Spleen (tissue), 13 donors: Measurements from ENCODE around the gene TNFRSF13B. TPM values are rescaled to one million over a fixed set of nuclear protein-coding genes. Genes with fewer than 3 reads are reported as not detected.

ENCODE experiments used
- DNase-seq: peaks from one replicate; pipeline ENCODE4 v3.0.0-alpha.2; 2020
- H3K27ac ChIP-seq, 8 donors: fragments of 200-600 bp; sonication (generic) in 7 of 8; 1 replicate in 4 of 8; 2 replicates in 4 of 8; pipeline versions ENCODE4 v1.5.0 to v1.8.0; 2016 to 2021; ENCODE audit warnings: inconsistent platforms in 4 of 8, mild to moderate bottlenecking in 4 of 8, moderate library complexity in 1 of 8
- H3K27me3 ChIP-seq, 7 donors: fragments of 200-600 bp; sonication (generic) in 6 of 7; replicated peaks in 1 of 7; 1 replicate in 4 of 7; 2 replicates in 3 of 7; pipeline versions ENCODE4 v1.5.0 to v1.8.0; 2016 to 2021; ENCODE audit warnings: inconsistent platforms in 3 of 7, mild to moderate bottlenecking in 1 of 7
- H3K36me3 ChIP-seq, 6 donors: fragments of 200-600 bp; sonication (generic) in 5 of 6; 1 replicate in 4 of 6; 2 replicates in 2 of 6; pipeline versions ENCODE4 v1.5.0 to v1.8.0; 2016 to 2021; ENCODE audit warnings: inconsistent platforms in 2 of 6
- H3K4me1 ChIP-seq, 6 donors: fragments of 200-600 bp; sonication (generic) in 5 of 6; 1 replicate in 3 of 6; 2 replicates in 3 of 6; pipeline versions ENCODE4 v1.5.0 to v1.8.0; 2016 to 2021; ENCODE audit warnings: inconsistent platforms in 3 of 6
- H3K4me3 ChIP-seq, 8 donors: fragments of 200-600 bp; sonication (generic) in 7 of 8; 1 replicate in 4 of 8; 2 replicates in 4 of 8; pipeline versions ENCODE4 v1.5.0 to v1.8.0; 2016 to 2021; ENCODE audit warnings: inconsistent platforms in 4 of 8, mild to moderate bottlenecking in 4 of 8, moderate library complexity in 2 of 8
- H3K9me3 ChIP-seq, 8 donors: fragments of 200-600 bp; sonication (generic) in 7 of 8; 1 replicate in 4 of 8; 2 replicates in 4 of 8; pipeline versions ENCODE4 v1.5.0 to v1.8.0; 2016 to 2021; ENCODE audit warnings: inconsistent platforms in 4 of 8
- CTCF ChIP-seq, 11 experiments: fragments of 200-600 bp in 7 of 11; fragments of 450-650 bp in 4 of 11; sonication (generic) in 4 of 11; IDR thresholded peaks in 8 of 11; conservative IDR thresholded peaks in 3 of 11; 1 replicate in 7 of 11; 2 replicates in 4 of 11; pipeline versions ENCODE4 v1.4.0 to v1.8.0; 2016 to 2021; ENCODE audit warnings: antibody characterized with exemption in 11 of 11, inconsistent platforms in 4 of 11, mild to moderate bottlenecking in 1 of 11
- POLR2A ChIP-seq, 3 donors: fragments of 450-650 bp; IDR thresholded peaks; one replicate each; pipeline ENCODE4 v1.5.1; 2017; ENCODE audit warnings: antibody characterized with exemption in 3 of 3, mild to moderate bottlenecking in 1 of 3
- POLR2AphosphoS5 ChIP-seq, 3 donors: sonication (generic); formaldehyde crosslinking; IDR thresholded peaks; one replicate each; pipeline ENCODE4 v1.5.1; 2017; ENCODE audit warnings: antibody characterized with exemption in 3 of 3
- WGBS, 5 donors: extraction: QIAGEN DNeasy Blood & Tissue Kit in 3 of 5; methylation state at CpG; one replicate each; pipeline versions ENCODE4 v1.1.5 to v1.1.7; 2013 to 2018; 5-methylcytosine and 5-hydroxymethylcytosine counted together
- intact Hi-C: fragments of 100-400 bp; cut with DNase I; formaldehyde crosslinking; loops from one replicate; pipeline ENCODE4 v1.15.0; 2023; ENCODE audit warnings: low total_unique reads
- long read RNA-seq, 2 donors: transcript quantifications; one replicate each; lab custom pipeline, GENCODE V29; 2026
- polyA plus RNA-seq, 3 donors: library from polyadenylated mRNA; stranded (reverse); fragments of 200-250 nt; gene quantifications; one replicate each; pipeline ENCODE4 v1.2.1, GENCODE V29; 2013
- total RNA-seq, 7 donors: library from RNA; depleted of rRNA in 3 of 7; stranded (reverse); fragments of >200 nt in 3 of 7; fragmentation: NEBNext Ultra II Directional in 4 of 7; extraction: Animal tissue kit (Norgen Biotek cat#: 25700) in 4 of 7; gene quantifications; one replicate each; pipeline versions ENCODE4 v1.1.0 to v1.2.1, GENCODE V29; 2016 to 2021
- donor health status: healthy with polysubstance abuse.
- donor health status: DM: no; HTN: no; CAD: no; lungs with moderate emphysema.
- donor health status: DM: no; HTN: no; CAD: no.
- donor health status: Bipolar disorder and iron deficiency.
- donor health status: healthy.
- donor health status: DM: no; HTN: no; CAD: no.
- donor health status: DM: yes; HTN: yes; CAD: no.

The TNFRSF13B gene
- 10 to 100 TPM; 25.1 to 52.1 (median 40.4) TPM for total RNA-seq
- polyA plus RNA-seq = 100 to 1,000 TPM in 2 of 3 donors, 10 to 100 TPM in 1; 65.9 to 142 (median 119) TPM
- long read RNA-seq, donor 1, partial matches to known transcripts = 0 of 1 reads
- long read RNA-seq, donor 1, other reads (novel, unspliced or antisense) = 0 of 1 reads
- long read RNA-seq, donor 2, partial matches to known transcripts = 0 of 5 reads
- long read RNA-seq, donor 2, other reads (novel, unspliced or antisense) = 0 of 5 reads

GRCh38 chr17:16971458-16972338 lies at the start of gene TNFRSF13B:
Gene TNFRSF13B (minus strand): TSS chr17:16972118. CDS start chr17:16972075, 43 bp downstream.
- peaks cover 0 to 71% (median 20%) of the 10 kb centered on the region in 6 donors for H3K4me1 ChIP-seq
- H3K4me3 ChIP-seq = peak within 1 kb of the TSS in 7 of 8 donors; percentile 23 to 68 (median 32)
- 61 to 81% (median 75%) methylated on average over 17 of the region's 17 CpGs for WGBS, 5 donors
- peak within 1 kb of the TSS; percentile 20 to 83 (median 69) for H3K27ac ChIP-seq
- intact Hi-C loops = no loop called here
- no peaks in the 10 kb centered on the region for H3K9me3 ChIP-seq
- DNase-seq = peak; percentile 86
- H3K27me3 ChIP-seq = no peaks in the 10 kb centered on the region
- TF ChIP-seq CTCF (IDR thresholded peaks at IDR 0.05 in 8 of 11, conservative IDR thresholded peaks at IDR 0.05 in 3 of 11) (no peak), POLR2AphosphoS5 (IDR thresholded peaks at IDR 0.05) (peak; percentile 66 to 87 (median 86)), POLR2A (IDR thresholded peaks at IDR 0.05) (peak in 1 of 3 donors; percentile 62)
- H3K36me3 ChIP-seq = no peaks in the 10 kb centered on the region

- no peak overlapping the region for H3K4me3 ChIP-seq
- intact Hi-C loops = no loop called here
- no peaks in the 10 kb centered on the region for H3K27me3 ChIP-seq
- TF ChIP-seq POLR2A (IDR thresholded peaks at IDR 0.05) (no peak), POLR2AphosphoS5 (IDR thresholded peaks at IDR 0.05) (peak in 1 of 3 donors; percentile 23)
- 69 to 81% (median 79%) methylated on average over 10 to 15 of the region's 15 CpGs for WGBS, 5 donors
- H3K27ac ChIP-seq = peak overlapping the region in 7 of 8 donors; percentile 22 to 74 (median 67)
- H3K9me3 ChIP-seq = no peaks in the 10 kb centered on the region
- H3K4me1 ChIP-seq = peaks cover 0 to 33% (median 10%) of the 10 kb centered on the region in 6 donors
- H3K36me3 ChIP-seq = no peaks in the 10 kb centered on the region
- DNase-seq = peak; percentile 66
Measured at GRCh38 chr17:17021194-17021863, 49.4 kb upstream of the TNFRSF13B start.

- H3K27ac ChIP-seq = peak overlapping the region in 7 of 8 donors; percentile 36 to 74 (median 67)
- no peaks in the 10 kb centered on the region for H3K9me3 ChIP-seq
- no peaks in the 10 kb centered on the region for H3K36me3 ChIP-seq
- WGBS, 5 donors = 90 to 97% (median 94%) methylated on average over 5 to 8 of the region's 8 CpGs
- H3K27me3 ChIP-seq = no peaks in the 10 kb centered on the region
- intact Hi-C loops = no loop called here
- no peak overlapping the region for H3K4me3 ChIP-seq
- no peak for TF ChIP-seq POLR2A (IDR thresholded peaks at IDR 0.05)
- TF ChIP-seq POLR2AphosphoS5 (IDR thresholded peaks at IDR 0.05) = no peak
- TF ChIP-seq CTCF (IDR thresholded peaks at IDR 0.05 in 8 of 11, conservative IDR thresholded peaks at IDR 0.05 in 3 of 11) = no peak
- H3K4me1 ChIP-seq = peaks cover 0 to 38% (median 10%) of the 10 kb centered on the region in 6 donors
- DNase-seq = peak; percentile 29
Measured at GRCh38 chr17:17020821-17021193, 48.9 kb upstream of the TNFRSF13B start.

- Histone ChIP-seq H3K27ac (peak overlapping the region in 1 of 8 donors; percentile 74), H3K9me3 (no peaks in the 10 kb centered on the region), H3K4me3 (no peak overlapping the region), H3K36me3 (no peaks in the 10 kb centered on the region), H3K27me3 (no peaks in the 10 kb centered on the region), H3K4me1 (peaks cover 0 to 46% (median 13%) of the 10 kb centered on the region in 6 donors)
- TF ChIP-seq CTCF (IDR thresholded peaks at IDR 0.05 in 8 of 11, conservative IDR thresholded peaks at IDR 0.05 in 3 of 11) (no peak), POLR2A (IDR thresholded peaks at IDR 0.05) (no peak), POLR2AphosphoS5 (IDR thresholded peaks at IDR 0.05) (no peak)
- DNase-seq = peak; percentile 52
- 93 to 98% (median 96%) methylated on average over 13 of the region's 13 CpGs for WGBS, 5 donors
- intact Hi-C loops = no loop called here
Measured at GRCh38 chr17:17019891-17020456, 48.1 kb upstream of the TNFRSF13B start.
